SK-N-SH treated with all-trans-retinoic acid at 6 μM for 48 hours (cell line): ENCODE data around the gene SDR42E1.

Experiments
- ATAC-seq: fragments of 200-7000 bp; cut with Tn5 transposase; 3 replicates; pipeline ENCODE4 v1.9.1; 2020; ENCODE audit warnings: mild to moderate bottlenecking, moderate library complexity
- BACH2 ChIP-seq: fragments of 250-450 bp; sonication (Bioruptor Pico); IDR thresholded peaks from 2 replicates; pipeline ENCODE4 v1.9.0; 2021; ENCODE audit warnings: mild to moderate bottlenecking, borderline replicate concordance
- ESRRG ChIP-seq: fragments of 250-450 bp; sonication (Bioruptor Pico); IDR thresholded peaks from 2 replicates; pipeline ENCODE4 v1.6.1; 2021; ENCODE audit warnings: mild to moderate bottlenecking
- TOX ChIP-seq: fragments of 250-450 bp; sonication (Bioruptor Pico); IDR thresholded peaks from 2 replicates; pipeline ENCODE4 v1.8.0; 2021; ENCODE audit warnings: mild to moderate bottlenecking, moderate library complexity, borderline replicate concordance

The SDR42E1 gene

GRCh38 chr16:81939164-81940056 lies 71.9 kb downstream of the SDR42E1 start:
- TF ChIP-seq ESRRG (CRISPR knock-in tag) (no peak), TOX (no peak), BACH2 (CRISPR knock-in tag) (no peak)
- ATAC-seq, result no peak; the same call in 2 of the 3 replicates
